Activated CD4-positive, alpha-beta T cell treated with anti-CD3 and anti-CD28 coated beads, Interleukin-2, amount 50 U/mL, for 16 hours (primary cell): ENCODE data around the gene TIAM2.
"Not testable (repeated sequence)": the region's sequence is repeated elsewhere in the genome, so short reads cannot be mapped to it uniquely, and the experiment has no call there.

Experiments
- DNase-seq: peaks from one replicate; pipeline ENCODE4 v3.0.0-alpha.2; 2020

TIAM2 gene

DNA sequence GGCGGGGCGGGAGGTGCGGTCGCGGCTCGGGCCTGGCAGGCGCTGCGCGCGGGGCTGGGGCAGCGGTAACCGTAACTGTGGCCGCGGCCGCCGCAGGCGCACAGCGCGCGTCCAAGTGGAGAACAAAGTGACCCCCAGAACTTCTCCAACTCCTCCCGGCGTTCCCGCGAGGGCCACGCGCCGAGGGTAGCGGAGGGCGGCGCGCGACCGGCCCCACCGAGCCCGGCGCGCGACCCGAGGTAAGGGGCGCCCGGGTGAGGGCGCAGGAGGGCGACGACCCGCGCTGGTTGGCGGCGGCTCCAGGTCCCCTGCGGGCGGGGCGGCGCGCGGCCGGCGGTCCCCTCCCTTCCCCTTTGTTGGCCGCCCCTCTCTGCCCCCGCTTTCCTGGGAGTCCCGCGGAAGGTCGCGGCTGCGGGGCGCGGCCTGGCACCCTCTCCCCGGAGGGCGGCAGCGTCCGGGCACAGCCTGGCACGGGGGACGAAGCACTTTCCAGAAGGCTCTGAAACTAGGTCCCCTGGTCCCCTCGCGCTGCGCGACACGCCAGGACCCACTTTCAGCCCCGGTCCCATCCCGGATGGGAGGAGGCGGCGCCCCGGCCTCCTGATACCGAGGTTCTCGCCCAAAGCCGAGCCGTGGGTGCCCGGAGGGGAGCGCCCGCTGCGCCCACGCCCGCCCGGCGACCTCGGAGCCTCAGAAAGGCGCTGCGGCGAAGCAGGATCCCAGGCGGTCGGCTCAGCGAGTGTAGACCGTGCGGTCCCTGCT lies at the start of gene TIAM2:
Gene TIAM2, plus strand, starts transcription at position 62 of the 762 bp plus-strand sequence. CDS start 133,909 bp downstream, outside the sequence.
- peak; percentile 35 for DNase-seq

DNA sequence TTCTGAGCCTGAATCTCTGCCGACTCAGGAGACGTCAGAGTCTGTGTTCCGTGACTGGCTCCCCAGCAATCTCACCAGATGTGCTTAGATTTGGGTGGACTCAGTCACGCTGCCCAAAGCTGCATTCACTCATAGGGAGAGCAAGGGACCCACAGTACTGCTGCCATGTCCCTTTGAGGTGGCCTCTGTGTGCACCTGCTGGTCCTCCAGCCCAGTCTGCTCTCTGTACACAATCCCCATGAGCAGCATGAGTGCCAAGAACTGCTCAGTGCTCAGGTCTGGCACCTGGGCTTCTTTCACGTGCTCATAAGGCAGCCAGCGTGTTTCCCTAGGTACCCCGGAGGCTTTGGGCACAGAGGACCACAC lies 44.2 kb upstream of the TIAM2 start:
- DNase-seq: no peak

DNA sequence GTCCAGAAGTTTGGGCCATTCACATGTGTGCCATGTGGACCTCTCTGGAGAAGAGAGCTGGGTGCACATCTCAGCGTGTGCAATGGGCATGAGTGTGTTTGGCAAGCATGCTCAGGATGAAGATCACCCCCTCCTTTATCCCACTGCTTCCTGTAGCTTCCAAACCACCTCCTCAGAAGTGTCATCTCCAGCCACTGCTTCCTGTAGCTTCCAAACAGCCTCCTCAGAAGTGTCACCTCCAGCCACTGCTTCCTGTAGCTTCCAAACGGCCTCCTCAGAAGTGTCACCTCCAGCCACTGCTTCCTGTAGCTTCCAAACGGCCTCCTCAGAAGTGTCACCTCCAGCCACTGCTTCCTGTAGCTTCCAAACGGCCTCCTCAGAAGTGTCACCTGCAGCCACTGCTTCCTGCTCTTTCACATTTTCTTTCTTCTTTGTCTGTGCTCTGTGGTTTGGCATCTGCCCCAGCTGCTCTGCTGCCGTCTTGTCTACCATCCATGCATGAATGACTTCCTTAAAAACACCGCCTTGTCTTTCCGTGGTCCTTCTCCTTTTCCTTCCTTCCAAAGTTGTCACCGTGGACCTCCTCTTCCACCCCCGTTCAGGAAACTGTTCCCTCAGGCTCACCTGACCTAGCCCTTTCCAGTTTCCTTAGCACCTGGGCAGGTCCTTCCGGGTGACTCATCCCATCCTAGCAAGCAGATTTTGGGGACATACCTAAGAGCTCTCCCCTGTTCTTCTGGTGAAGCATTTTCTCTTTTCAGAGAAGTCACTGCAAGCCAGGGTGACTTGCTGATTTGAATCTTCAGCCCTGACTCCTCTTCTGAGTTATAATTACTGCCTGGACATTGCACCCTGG lies 43.5 kb upstream of the TIAM2 start:
- peak; percentile 45 for DNase-seq

DNA sequence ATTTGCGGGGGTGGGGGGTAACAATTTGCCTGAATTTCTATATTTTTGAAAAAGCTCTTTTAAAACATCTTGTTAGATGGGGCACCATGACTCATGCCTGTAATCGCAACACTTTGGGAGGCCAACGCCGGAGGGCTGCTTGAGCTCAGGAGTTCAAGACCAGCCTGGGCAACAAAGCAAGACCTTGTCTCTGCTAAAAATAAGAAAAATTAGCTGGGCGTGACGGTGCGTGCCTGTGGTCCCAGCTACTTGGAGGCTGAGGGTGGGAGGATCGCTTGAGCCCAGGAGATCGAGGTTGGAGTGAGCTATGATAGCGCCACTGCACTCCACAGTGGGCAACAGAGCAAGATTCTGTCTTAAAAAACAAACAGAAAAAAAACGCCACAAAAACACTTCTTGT lies 41.5 kb upstream of the TIAM2 start:
- no peak for DNase-seq

DNA sequence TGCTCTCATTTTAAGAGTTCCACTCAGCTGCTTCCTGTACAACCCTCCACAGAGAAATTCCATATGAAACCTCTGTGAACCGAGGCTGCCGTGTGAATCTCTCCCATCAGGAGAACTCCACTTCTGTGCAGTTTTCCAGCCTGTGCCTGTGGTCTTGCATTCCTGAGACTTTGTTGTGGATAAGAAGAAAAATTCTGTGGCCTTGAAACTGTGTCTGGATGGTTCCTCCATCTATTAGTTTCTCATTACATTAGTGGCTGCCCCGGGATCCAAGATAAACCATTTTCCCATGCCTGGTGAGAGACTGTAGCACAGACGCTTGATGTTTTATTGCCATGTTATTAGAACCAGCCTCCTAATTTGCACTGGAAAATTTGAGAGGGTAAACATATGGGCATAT lies 40.8 kb upstream of the TIAM2 start:
- DNase-seq: no peak

DNA sequence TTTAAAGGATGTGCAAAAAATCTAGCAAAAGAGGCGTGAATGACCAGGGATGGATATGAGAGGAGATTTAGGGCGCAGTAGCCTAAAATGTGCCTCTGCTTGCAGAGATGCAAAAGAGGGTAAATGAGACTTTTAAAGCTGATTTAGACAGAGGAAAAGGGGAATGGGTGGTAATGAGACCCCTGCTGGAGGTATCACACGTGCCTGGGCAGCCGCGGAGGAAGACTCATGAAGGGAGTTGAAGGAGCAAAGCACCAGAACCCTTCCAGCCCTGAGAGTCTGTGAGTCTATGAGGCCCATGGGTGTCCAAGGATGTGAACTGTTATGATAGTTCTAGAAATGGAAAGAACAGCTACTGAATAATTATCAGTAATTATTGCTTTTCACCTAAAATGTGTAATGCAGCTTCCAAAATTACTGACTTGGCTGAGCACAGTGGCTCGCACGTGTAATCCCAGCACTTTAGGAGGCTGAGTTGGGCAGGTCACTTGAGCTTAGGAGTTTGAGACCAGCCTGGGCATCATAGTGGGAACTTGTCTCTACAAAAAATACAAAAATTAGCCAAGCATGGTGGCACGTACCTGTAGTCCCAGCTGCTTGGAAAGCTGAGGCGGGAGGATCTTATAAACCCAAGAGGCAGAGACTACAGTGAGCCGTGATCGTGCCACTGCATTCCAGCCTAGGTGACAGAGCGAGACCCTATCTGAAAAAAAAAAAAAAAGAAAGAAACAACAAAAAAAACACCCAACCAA lies 38.2 kb upstream of the TIAM2 start:
- no peak for DNase-seq

DNA sequence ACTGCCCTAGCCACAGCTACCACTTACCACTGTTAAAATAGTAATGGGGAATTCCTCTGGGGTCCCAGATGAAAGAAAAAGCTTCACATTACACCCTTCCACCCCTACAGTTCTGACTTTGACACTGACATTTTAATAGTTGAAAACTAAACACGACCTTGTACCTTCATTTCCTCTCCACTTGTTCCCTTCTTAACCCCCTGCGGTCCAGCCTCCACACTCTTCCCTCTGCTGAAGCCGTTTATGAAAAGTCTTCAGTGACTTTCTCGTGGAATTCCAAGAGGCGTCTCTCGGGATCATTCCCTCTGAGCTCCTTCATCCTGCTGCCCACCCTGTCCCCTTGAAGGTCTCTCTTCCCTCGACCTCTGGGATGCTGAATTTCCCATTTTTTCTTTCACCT lies 36.6 kb upstream of the TIAM2 start:
- DNase-seq: no peak

DNA sequence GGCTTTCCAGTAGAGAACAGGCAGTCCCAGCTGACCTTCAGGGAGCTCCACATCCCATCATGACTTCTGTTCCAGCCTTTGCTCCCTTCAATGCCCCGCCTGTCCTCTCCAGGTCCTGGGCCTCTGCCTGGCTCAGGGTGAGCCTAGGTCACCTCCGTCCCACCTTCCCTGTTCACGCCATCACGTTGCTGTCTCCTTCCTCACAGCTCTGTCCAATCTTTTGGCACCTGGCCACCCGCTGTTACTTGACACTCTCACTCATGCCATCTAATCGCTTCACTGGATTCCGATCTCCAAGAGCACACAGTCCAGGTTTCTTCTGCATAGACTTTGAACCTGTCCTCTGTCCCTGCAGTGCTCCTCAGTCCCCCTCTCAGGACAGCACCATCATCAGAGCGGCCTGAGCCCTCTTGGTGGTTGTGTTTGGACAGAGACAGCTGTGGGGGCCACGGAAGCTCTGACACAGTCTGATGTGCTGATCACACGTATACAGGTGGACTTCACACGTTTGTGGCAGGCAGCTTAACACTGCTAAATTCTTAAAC lies 34.7 kb upstream of the TIAM2 start:
- DNase-seq: no peak

DNA sequence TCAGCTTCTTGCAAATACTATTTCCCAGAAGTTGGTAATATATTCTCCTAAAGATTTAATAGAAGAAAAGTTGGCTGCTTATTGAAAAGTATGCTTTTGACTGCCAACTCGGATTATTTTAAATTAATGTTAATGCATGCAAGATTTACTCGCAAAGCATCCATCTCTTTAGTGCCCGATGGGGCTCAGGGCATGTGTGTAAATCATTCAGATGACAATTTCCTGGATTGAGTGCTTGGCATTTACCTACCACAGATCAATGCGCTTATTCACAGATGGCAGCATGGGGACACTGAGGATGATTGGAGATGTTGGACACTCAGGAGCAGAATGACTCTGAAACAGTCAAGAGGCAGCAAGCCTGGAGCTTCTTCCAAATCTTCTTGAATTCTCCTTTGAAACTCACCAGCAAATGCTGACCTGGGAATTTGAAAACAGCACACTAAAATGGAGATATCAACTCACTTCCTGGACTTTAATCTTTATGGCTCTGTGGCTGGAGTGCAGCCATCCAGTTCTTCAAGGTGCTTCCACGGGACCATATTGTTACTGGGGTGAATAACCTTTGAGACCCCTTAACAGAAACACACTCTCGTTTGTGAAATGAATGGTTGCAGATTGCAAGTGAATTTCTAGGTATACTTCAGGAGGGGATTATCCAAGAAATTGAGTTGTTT lies 34.1 kb upstream of the TIAM2 start:
- no peak for DNase-seq

DNA sequence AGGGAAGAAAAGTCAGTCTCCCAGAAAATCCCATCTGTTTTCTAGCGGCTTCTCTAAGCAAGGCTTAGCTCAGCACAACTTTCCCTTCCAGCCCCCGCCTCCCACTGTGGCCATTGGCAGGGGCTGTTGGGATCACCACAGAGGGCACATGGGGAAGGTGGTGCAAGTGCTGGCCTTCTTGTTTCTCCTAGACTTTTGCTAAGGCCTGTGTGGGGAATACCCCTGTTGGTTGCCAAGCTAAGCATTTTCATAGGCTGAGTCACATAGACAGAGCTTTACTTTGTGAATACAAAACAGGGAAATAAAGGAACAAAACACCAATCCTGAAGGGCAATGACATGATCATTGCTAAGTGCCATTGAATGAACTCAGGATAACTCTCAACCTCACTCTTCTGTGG lies 32.4 kb upstream of the TIAM2 start:
- no peak for DNase-seq

DNA sequence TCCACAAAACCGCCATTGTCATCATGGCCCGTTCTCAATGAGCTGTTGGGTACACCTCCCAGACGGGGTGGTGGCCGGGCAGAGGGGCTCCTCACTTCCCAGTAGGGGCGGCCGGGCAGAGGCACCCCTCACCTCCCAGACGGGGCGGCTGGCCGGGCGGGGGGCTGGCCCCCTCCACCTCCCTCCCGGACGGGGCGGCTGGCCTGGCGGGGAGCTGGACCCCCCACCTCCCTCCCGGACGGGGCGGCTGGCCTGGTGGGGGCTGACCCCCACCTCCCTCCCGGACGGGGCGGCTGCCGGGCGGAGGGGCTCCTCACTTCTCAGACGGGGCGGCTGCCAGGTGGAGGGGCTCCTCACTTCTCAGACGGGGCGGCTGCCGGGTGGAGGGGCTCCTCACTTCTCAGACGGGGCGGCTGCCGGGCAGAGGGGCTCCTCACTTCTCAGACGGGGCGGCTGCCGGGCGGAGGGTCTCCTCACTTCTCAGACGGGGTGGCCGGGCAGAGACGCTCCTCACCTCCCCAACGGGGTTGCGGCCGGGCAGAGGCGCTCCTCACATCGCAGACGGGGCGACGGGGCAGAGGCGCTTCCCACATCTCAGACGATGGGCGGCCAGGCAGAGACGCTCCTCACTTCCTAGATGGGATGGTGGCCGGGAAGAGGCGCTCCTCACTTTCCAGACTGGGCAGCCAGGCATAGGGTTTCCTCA lies 28.9 kb upstream of the TIAM2 start:
- not testable (repeated sequence) for DNase-seq

DNA sequence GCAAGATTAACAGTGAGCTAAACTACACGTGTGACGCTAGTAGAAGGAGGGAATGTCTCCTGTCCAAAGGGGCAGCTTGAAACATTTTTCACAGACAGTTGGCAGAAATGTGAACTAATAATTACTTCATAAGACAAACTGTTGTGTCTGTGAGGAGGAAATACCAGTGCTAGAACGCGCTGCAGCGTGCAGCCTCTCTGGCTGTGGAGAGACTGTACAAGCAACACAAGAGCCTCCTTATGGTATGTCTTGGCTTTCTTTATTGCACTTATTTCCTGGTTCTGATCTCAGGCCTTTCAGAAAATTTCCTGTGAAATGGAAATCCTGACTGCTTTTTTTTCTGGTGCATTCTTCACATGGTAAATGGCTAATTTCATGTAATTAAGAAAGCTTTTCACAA lies 25.3 kb upstream of the TIAM2 start:
- no peak for DNase-seq

DNA sequence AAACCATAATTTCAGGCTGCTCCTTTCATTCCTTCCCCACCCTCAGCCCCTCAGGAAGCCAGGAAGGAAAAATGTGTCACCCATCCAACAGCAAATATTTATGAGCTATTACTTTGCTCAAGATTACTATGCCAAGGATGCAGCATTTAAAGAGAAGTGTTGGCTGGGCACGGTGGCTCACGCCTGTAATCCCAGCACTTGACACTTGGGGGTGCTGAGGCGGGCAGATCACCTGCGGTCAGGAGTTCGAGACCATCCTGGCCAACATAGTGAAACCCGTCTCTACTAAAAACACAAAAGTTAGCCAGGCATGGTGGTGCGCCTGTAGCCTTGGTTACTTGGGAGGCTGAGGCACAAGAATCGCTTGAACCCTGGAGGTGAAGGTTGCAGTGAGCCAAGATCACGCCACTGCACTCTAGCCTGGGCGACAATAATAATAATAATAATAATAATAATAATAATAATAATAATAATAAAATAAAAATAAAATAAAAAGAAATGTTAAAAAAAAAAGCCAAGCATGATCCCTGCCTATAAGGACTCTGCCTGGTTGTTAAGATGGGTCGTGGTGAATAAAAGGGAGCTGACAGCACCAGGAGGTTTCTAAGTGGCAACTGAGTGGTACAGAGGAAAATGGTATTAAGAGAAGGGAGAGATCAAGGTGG lies 20.5 kb upstream of the TIAM2 start:
- no peak for DNase-seq

DNA sequence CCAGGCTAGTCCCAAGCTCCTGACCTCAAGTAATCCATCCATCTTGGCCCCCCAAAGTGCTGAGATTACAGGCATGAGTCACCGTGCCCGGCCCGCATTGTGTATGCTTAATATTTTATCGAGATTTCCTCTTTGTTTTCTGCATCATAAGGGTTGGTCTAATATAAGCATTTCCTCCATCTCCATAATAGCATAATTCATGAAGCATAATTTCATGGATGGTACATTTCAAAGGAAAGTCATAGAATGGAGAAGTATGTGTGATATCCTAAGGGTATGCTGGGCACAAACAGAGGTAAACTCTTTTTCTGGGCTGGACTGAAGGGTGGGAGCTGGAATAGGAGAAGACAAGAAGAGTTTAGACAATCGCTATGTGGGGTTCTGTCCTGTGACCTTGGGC lies 17.5 kb upstream of the TIAM2 start:
- no peak for DNase-seq

DNA sequence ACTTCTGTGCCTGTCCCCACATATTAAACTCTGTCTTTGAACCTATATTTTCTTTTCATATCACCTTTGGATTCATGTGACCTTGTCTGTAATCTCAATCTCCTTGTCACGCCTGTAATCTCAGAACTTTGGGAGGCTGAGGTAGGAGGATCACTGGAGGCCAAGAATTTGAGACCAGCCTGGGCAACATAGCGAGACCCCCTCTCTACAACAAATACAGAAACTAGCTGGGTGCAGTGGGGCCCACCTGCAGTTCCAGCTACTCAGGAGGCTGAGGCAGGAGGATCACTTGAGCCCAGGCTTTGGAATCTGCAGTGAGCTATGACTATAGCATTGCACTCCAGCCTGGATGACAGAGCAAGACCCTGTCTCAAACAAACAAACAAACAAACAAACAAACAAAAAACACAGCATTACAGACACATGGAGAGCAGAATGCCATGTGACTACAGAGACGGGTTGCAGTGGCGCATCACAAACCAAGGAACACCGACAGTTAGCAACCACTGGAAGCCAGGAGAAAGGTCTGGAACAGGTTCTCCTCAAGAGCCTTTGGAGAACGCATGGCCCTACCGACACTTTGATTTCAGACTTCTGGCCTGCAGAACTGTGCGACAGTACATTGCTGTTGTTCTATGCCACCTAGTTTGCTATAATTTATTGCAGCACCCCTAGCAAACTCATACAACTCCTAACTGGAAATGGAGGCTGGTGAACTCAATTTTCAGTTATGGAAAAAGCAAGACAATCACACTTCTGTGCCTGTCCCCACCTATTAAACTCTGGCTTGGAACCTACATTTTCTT lies 14.6 kb upstream of the TIAM2 start:
- DNase-seq: no peak

DNA sequence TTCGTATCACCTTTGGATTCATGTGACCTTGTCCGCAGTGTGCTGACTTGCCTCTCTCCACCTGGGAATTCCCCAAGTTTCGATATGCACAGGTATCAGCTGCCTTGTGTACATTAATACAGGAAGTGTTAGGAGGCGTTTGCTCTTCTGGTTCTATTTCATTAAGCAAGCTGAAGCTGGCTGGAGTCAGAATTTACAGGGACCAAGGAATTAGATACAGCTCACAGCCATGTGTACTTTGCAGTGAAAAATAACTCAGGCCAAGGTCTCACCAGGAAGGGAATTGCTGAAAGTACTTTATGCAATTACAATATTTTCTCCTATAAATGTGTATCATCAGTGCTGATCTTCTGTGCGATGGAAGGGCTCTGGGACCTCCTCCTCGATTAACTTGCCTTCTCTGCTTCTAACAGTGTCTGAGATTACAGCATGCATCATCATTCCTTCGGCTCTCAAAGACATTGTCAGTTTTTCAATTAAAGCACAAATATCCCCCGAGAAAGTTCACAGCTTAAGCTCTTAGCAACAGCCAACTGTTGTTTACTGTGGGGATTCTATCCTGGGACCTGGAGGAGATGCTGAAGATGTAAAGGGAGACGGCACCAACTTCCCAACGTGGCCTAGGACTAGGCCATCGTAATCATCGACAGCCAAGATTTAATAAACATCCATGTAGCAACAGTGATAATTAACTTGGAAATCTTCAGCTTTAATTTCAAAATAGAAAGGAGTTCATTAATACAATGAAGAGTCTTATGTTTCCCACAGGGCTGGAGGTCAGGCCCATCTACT lies 13.8 kb upstream of the TIAM2 start:
- peak; percentile 50 for DNase-seq

DNA sequence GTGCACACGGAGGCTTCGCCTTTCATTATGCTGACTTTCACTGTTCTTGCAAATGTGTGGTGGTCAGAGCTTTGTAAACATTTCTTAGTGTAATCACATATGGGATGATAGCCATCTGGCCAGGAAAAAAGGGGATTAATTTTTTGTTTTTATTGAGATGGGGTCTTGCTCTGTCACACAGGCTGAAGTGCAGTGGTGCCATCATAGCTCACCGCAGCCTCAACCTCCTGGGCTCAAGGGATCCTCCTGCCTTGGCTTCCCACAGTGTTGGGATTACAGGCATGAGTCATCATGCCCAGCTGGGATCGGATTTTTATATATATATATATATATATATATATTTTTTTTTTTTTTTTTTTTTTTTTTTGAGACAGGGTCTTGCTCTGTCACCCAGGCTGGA lies 11.0 kb upstream of the TIAM2 start:
- DNase-seq: no peak

DNA sequence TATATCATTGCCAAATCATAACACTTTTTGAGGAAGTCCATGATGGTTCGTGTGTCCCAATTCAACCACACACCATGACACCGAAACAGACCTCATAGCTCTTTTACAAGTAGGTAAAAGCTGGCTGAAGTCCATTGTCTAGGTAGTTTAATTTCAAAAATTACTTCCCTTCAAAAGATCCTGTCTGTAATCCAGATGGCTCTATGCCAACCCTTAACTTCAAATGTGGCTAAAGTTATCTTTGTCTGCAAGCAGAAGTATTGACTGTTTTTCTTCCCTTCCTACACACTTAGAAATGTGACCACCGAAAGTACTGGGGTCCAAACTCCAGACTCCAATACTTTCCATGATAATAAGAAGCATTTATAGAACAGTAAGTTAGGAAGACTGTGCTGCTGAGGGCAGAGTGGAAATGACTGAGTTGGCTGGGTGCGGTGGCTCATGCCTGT lies 8.3 kb upstream of the TIAM2 start:
- no peak for DNase-seq

DNA sequence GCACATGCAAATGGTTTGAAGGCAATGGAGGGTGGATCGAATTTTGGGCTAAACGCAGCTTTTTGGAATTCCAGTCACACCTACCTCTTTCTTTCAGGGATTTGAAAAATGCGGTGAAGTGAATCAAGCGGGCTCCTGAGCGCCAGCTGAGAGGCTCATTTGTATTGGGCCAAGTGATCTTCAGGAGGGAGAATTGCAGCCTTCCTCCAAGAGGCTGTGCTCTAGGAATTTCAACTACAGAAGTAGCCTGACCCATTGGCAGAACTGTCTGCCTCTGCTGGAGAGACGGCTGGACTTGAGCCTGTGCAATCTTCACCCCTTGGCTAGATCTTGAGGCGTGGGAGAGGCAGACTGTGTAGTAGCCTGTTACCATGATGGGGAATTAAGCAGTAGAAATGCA lies 5.7 kb upstream of the TIAM2 start:
- no peak for DNase-seq

DNA sequence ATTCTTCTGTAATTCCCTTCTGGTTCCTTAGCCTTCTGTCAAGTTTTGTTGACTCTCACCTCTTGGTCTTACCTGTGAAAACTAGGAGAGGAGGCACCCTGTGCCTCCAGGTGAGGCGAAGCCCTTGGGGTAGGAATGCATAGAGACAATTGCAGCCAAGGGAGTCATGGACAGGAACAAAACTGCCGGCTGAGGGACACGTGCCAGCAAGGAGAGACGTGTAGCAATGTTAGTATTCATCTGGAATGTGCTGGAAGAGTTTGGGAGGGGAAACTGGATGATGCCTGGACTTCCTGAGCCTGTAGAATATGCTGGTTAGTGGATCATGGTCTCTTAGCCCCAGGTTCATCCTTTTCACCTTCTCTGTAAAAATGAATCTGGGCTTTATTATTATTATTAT lies 3.9 kb upstream of the TIAM2 start:
- DNase-seq: no peak
